K562 (cell line): ENCODE measurements around the gene S100P. TPM values are rescaled to one million over a fixed set of nuclear protein-coding genes. Genes with fewer than 3 reads are reported as not detected.

Source experiments
- BRCA1 ChIP-seq, 2 experiments: fragments of 450-650 bp in 1 of 2; sonication (generic) in 1 of 2; formaldehyde crosslinking in 1 of 2; IDR thresholded peaks; 2 replicates each; pipeline versions ENCODE4 v1.5.0 to v1.6.1; 2017 to 2020; ENCODE audit warnings: mild to moderate bottlenecking in 1 of 2, missing genetic modification reagents in 1 of 2
- CBX2 ChIP-seq: fragments of 200-600 bp; sonication (generic); IDR thresholded peaks from one replicate; pipeline ENCODE4 v1.6.1; 2012; ENCODE audit warnings: mild to moderate bottlenecking, low read length, inconsistent platforms; ENCODE audit not compliant: insufficient read depth, poor library complexity, severe bottlenecking
- EZH2 ChIP-seq: IDR thresholded peaks from 2 replicates; pipeline ENCODE4 v1.6.1; 2012; ENCODE audit warnings: low read depth, mild to moderate bottlenecking, inconsistent platforms, low read length, borderline replicate concordance
- HDGF ChIP-seq: fragments of 450-650 bp; IDR thresholded peaks from 2 replicates; pipeline ENCODE4 v1.6.1; 2016
- HMG20B ChIP-seq: fragments of 250-450 bp; sonication (Bioruptor Pico); IDR thresholded peaks from 2 replicates; pipeline ENCODE4 v1.5.0; 2021; ENCODE audit warnings: mild to moderate bottlenecking
- HOXB6 ChIP-seq: fragments of 250-450 bp; sonication (Bioruptor Pico); IDR thresholded peaks from 2 replicates; pipeline ENCODE4 v1.5.1; 2022; ENCODE audit warnings: mild to moderate bottlenecking, borderline replicate concordance
- MNT ChIP-seq, 2 experiments: fragments of 450-650 bp; conservative IDR thresholded peaks; 2 replicates each; pipeline ENCODE4 v1.6.1; 2017; ENCODE audit warnings: mild to moderate bottlenecking in 2 of 2, moderate library complexity in 2 of 2
- NR3C1 ChIP-seq: sonication (generic); formaldehyde crosslinking; IDR thresholded peaks from 2 replicates; pipeline ENCODE4 v1.8.1; 2022; ENCODE audit warnings: missing genetic modification reagents
- PHB ChIP-seq: fragments of 250-450 bp; sonication (Bioruptor Pico); IDR thresholded peaks from 2 replicates; pipeline ENCODE4 v1.5.0; 2021
- PHF8 ChIP-seq: fragments of 200-600 bp; sonication (generic); IDR thresholded peaks from 2 replicates; pipeline ENCODE4 v1.6.1; 2012; ENCODE audit warnings: mixed run types, mild to moderate bottlenecking, inconsistent platforms, low read length, moderate library complexity, borderline replicate concordance
- POLR2AphosphoS2 ChIP-seq: IDR thresholded peaks from 2 replicates; pipeline ENCODE4 v1.6.1; 2012; ENCODE audit warnings: low read length, improper control_type of control experiment
- POLR2H ChIP-seq: IDR thresholded peaks from 2 replicates; pipeline ENCODE4 v1.6.1; 2016; ENCODE audit warnings: missing genetic modification characterization, low read depth, mild to moderate bottlenecking, control low read depth, missing compliant biosample characterization, moderate library complexity
- RBM22 ChIP-seq: fragments of 200-400 bp; formaldehyde crosslinking; IDR thresholded peaks from 2 replicates; pipeline ENCODE4 v1.6.1; 2018; ENCODE audit warnings: low read length, low read depth; ENCODE audit not compliant: poor library complexity, severe bottlenecking
- SMARCA5 ChIP-seq: fragments of 450-650 bp; IDR thresholded peaks from 2 replicates; pipeline ENCODE4 v1.6.1; 2016
- SPI1 ChIP-seq: IDR thresholded peaks from 2 replicates; pipeline ENCODE4 v1.6.1; 2011; ENCODE audit warnings: low read depth, low read length, control low read depth, borderline replicate concordance
- SREBF2 ChIP-seq: sonication (generic); formaldehyde crosslinking; IDR thresholded peaks from 2 replicates; pipeline ENCODE4 v1.4.0; 2020; ENCODE audit warnings: mild to moderate bottlenecking, missing genetic modification reagents
- TRIM28 ChIP-seq: fragments of 450-650 bp; IDR thresholded peaks from 2 replicates; pipeline ENCODE4 v1.6.1; 2017
- XRCC4 ChIP-seq: IDR thresholded peaks from one replicate; pipeline ENCODE4 v1.6.1; 2011; ENCODE audit not compliant: insufficient read depth, insufficient read length; ENCODE audit errors: extremely low read depth
- ZBTB12 ChIP-seq: fragments of 250-450 bp; sonication (Bioruptor Pico); IDR thresholded peaks from 2 replicates; pipeline ENCODE4 v1.4.0; 2020
- ZFX ChIP-seq: sonication (generic); formaldehyde crosslinking; IDR thresholded peaks from 2 replicates; pipeline ENCODE4 v1.8.0; 2022; ENCODE audit warnings: mild to moderate bottlenecking, missing genetic modification reagents, moderate library complexity
- ZNF324 ChIP-seq: fragments of 250-450 bp; sonication (Bioruptor Pico); IDR thresholded peaks from 2 replicates; pipeline ENCODE4 v1.4.0; 2020; ENCODE audit warnings: mild to moderate bottlenecking
- ZNF445 ChIP-seq: fragments of 250-450 bp; sonication (Bioruptor Pico); IDR thresholded peaks from 2 replicates; pipeline ENCODE4 v1.4.0; 2020; ENCODE audit warnings: low read depth, mild to moderate bottlenecking, moderate library complexity
- polyA plus RNA-seq, 8 experiments: library from polyadenylated mRNA; depleted of rRNA in 4 of 8; stranded (reverse) in 5 of 8; unstranded in 3 of 8; fragments of >200 nt; fragmentation: Nextera tagmentation in 2 of 8; fragmentation: Illumina TruSeq in 1 of 8; extraction: Ambion mirVana in 2 of 8; extraction: Trizol in 1 of 8; gene quantifications; 2 replicates each; pipeline versions ENCODE4 v1.2.1 to v1.2.3, GENCODE V29; 2011 to 2014; ENCODE audit warnings: inconsistent platforms in 1 of 8, missing spikeins in 1 of 8
- total RNA-seq, 7 experiments: library from RNA; depleted of rRNA in 6 of 7; stranded (reverse); fragments of >200 nt in 6 of 7; fragmentation: Illumina TruSeq in 2 of 7; extraction: Trizol in 2 of 7; gene quantifications; 2 replicates each; pipeline versions ENCODE4 v1.2.1 to v1.2.3, GENCODE V29; 2011 to 2021; ENCODE audit warnings: low replicate concordance in 1 of 7
- TF ChIP-seq, protein P1 (sequence below), 2 experiments: fragments of 450-650 bp in 1 of 2; IDR thresholded peaks; 2 replicates each; pipeline ENCODE4 v1.6.1; 2011 to 2017; ENCODE audit warnings: low read depth in 2 of 2, antibody characterized with exemption in 1 of 2, borderline replicate concordance in 1 of 2, low read length in 1 of 2, mild to moderate bottlenecking in 1 of 2, mixed read lengths in 1 of 2; ENCODE audit not compliant: control insufficient read depth in 1 of 2
- TF ChIP-seq, protein P2 (sequence below): sonication (generic); formaldehyde crosslinking; IDR thresholded peaks from 2 replicates; pipeline ENCODE4 v1.9.0; 2022; ENCODE audit warnings: mild to moderate bottlenecking, missing genetic modification reagents

Gene S100P
- total and polyA plus RNA-seq, 9 of the 15 experiments (the other 6 are each of a cell fraction or from before 2014, with no cell fraction given): 4.1 to 23.8 (median 7.5) TPM

DNA sequence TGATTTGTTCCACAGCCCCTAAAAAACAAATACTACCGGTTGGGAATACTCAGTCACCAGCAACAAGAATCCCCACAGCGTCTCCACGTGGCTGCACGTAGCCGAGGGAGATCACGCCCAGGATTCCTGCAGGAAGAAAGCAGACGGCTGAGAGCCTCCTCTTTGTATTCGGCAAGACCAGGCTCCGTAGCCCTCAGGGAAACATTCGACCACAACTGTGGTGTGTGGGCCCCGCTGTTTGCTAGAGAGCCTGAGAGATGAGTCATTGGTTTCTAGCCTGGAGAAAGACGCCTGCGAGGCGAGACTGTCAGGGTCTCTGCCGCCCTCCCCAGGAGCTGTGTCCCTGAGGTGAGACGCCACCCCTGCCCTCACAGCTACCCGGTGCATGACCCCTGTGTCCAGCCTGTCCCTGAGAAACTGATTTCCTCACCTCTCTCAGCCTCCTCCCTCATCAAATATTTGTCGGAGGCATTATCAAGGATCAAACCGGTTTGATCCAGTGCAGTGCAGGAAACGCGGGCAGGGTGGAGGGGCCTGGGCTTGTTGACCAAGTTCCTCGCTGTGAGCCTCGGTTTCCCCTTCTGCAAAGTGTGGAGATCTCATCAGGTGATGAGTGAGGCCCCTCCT lies 4.7 kb upstream of the S100P start (continued):
- TF ChIP-seq, protein P1, sequence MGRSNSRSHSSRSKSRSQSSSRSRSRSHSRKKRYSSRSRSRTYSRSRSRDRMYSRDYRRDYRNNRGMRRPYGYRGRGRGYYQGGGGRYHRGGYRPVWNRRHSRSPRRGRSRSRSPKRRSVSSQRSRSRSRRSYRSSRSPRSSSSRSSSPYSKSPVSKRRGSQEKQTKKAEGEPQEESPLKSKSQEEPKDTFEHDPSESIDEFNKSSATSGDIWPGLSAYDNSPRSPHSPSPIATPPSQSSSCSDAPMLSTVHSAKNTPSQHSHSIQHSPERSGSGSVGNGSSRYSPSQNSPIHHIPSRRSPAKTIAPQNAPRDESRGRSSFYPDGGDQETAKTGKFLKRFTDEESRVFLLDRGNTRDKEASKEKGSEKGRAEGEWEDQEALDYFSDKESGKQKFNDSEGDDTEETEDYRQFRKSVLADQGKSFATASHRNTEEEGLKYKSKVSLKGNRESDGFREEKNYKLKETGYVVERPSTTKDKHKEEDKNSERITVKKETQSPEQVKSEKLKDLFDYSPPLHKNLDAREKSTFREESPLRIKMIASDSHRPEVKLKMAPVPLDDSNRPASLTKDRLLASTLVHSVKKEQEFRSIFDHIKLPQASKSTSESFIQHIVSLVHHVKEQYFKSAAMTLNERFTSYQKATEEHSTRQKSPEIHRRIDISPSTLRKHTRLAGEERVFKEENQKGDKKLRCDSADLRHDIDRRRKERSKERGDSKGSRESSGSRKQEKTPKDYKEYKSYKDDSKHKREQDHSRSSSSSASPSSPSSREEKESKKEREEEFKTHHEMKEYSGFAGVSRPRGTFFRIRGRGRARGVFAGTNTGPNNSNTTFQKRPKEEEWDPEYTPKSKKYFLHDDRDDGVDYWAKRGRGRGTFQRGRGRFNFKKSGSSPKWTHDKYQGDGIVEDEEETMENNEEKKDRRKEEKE (IDR thresholded peaks at IDR 0.05; ENCODE audit: borderline replicate concordance in 1 of 2, control insufficient read depth in 1 of 2, low read depth in 2 of 2, low read length in 1 of 2): no peak
- TF ChIP-seq BRCA1 (IDR thresholded peaks at IDR 0.05) (no peak), BRCA1 (CRISPR knock-in tag; IDR thresholded peaks at IDR 0.05) (no peak), MNT (conservative IDR thresholded peaks at IDR 0.05) (peak; percentile 50 to 71; a peak in 3 of 4 replicates), ZBTB12 (no peak), EZH2 (no peak), ZNF324 (no peak), ZNF445 (CRISPR knock-in tag) (no peak), SPI1 (no peak), NR3C1 (CRISPR knock-in tag) (no peak), HMG20B (CRISPR knock-in tag) (no peak), CBX2 (no peak), POLR2H (tag) (no peak), HDGF (no peak), SMARCA5 (no peak), TRIM28 (no peak), PHB (CRISPR knock-in tag) (no peak), SREBF2 (CRISPR knock-in tag) (no peak), ZFX (CRISPR knock-in tag) (peak; percentile 69; the same call in 1 of the 2 replicates), XRCC4 (no peak), PHF8 (peak; percentile 28; the same call in 1 of the 2 replicates), POLR2AphosphoS2 (no peak), HOXB6 (CRISPR knock-in tag) (no peak), RBM22 (no peak)
- TF ChIP-seq, protein P2, sequence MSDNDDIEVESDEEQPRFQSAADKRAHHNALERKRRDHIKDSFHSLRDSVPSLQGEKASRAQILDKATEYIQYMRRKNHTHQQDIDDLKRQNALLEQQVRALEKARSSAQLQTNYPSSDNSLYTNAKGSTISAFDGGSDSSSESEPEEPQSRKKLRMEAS: peak; percentile 94
